Measurements from ENCODE around the gene BLVRB.

Gene BLVRB

DNA sequence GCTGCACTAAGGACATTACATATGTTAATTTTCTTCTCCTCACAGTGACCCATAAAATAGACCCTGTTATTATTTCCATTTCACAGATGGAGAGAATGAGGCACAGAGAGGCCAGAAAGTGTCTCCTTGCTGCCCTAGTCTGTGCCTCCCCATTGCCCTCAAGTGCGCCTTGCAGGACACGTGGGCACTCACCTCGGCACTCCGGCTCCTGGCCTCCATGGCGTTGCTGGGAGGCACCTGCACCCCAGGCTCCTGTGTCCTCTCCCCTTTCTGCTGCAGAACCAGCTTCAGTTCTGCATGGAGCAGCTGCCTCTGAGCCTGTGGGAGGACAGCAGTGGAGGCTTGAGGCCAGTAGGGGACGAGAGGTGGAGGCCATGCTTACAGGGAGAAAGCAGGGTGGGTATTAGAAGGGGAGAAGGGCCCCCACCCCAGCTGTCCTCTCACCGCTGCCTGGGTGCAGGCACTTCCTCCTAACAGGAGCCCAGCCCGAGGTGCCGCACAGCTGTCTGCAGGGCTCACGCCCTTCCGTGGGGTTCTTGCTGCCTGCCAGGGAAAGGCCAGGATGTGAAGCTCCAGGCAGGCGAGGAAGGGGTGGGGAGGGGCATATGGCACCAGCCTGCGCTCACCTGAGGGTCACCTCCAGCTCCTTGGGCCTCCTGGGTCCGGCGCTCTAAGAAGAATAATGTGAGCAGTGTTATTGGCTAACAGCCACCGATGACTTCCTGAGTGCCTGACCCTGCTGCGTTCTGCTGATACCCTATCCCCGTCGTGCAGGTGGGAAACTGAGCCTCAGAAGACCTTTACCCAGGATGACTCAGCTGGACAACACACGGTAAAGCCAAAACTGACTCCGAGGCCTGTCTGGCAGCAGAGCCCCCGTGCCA, 57.6 kb downstream of the BLVRB start:
- Histone ChIP-seq H3K27ac (ENCODE audit: low read depth, low read length, poor library complexity, severe bottlenecking) (peak overlapping the region; percentile 96), H3K27me3 (ENCODE audit: insufficient read depth, low read length) (no peaks in the 10 kb centered on the region), H4K20me1 (ENCODE audit: insufficient read depth, low read length) (no peaks in the 10 kb centered on the region), H3K4me2 (ENCODE audit: low read length) (peak overlapping the region; percentile 51), H3K4me1 (ENCODE audit: insufficient read depth, low read length, severe bottlenecking) (peaks cover 62% of the 10 kb centered on the region), H2AFZ (ENCODE audit: low read length) (no peak overlapping the region), H3K4me3 (ENCODE audit: low read depth, low read length, poor library complexity, severe bottlenecking) (peak overlapping the region; percentile 18), H3K9me3 (ENCODE audit: low read length) (no peaks in the 10 kb centered on the region), H3K9me2 (ENCODE audit: low read depth, low read length) (no peaks in the 10 kb centered on the region), H3K79me2 (ENCODE audit: insufficient read depth, low read length) (no peaks in the 10 kb centered on the region), H3K9ac (ENCODE audit: low read length) (peak overlapping the region; percentile 21; the same call in 1 of the 2 replicates), H3F3A (ENCODE audit: insufficient read depth, low read length) (no peaks in the 10 kb centered on the region), H3K36me3 (ENCODE audit: insufficient read depth, low read length) (no peaks in the 10 kb centered on the region)
- no peak for TF ChIP-seq EZH2 (IDR thresholded peaks at IDR 0.05; ENCODE audit: borderline replicate concordance, low read length)
- no peak for TF ChIP-seq CTCF (IDR thresholded peaks at IDR 0.05; ENCODE audit: low read length)

- Histone ChIP-seq H3K4me2 (ENCODE audit: low read length) (peak overlapping the region; percentile 93), H3K9ac (ENCODE audit: low read length) (peak overlapping the region; percentile 61), H2AFZ (ENCODE audit: low read length) (peak overlapping the region; percentile 96; the same call in 1 of the 2 replicates), H3K9me2 (ENCODE audit: low read depth, low read length) (no peaks in the 10 kb centered on the region), H3K27ac (ENCODE audit: low read depth, low read length, poor library complexity, severe bottlenecking) (peak overlapping the region; percentile 32), H3F3A (ENCODE audit: insufficient read depth, low read length) (no peaks in the 10 kb centered on the region), H3K4me3 (ENCODE audit: low read depth, low read length, poor library complexity, severe bottlenecking) (peak overlapping the region; percentile 63), H3K79me2 (ENCODE audit: insufficient read depth, low read length) (no peaks in the 10 kb centered on the region), H3K27me3 (ENCODE audit: insufficient read depth, low read length) (no peaks in the 10 kb centered on the region), H3K4me1 (ENCODE audit: insufficient read depth, low read length, severe bottlenecking) (peaks cover 19% of the 10 kb centered on the region), H4K20me1 (ENCODE audit: insufficient read depth, low read length) (no peaks in the 10 kb centered on the region), H3K36me3 (ENCODE audit: insufficient read depth, low read length) (no peaks in the 10 kb centered on the region), H3K9me3 (ENCODE audit: low read length) (no peaks in the 10 kb centered on the region)
- TF ChIP-seq EZH2 (IDR thresholded peaks at IDR 0.05; ENCODE audit: borderline replicate concordance, low read length), result no peak
- no peak for TF ChIP-seq CTCF (IDR thresholded peaks at IDR 0.05; ENCODE audit: low read length)
Observed at GRCh38 chr19:40403262-40403984, 62.1 kb downstream of the BLVRB start.

DNA sequence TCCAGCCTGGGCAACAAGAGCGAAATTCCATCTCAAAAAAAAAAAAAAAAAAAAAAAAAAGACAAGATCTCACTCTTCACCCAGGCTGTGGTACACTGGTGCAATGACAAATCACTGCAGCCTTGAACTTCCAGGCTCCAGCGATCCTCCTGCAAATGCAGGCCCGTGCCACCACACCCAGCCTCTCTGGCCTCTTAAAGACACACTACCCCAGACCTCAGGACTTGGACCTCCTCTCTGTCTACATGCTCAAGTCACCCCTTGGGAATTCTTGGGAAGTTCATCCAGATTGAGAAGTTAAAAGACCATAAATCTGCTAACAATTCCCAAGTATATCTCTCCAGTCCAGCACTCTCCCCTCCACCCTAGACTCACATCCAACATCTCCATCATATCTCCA, 65.0 kb downstream of the BLVRB start:
- H2AFZ ChIP-seq (ENCODE audit: low read length), result no peak overlapping the region
- H3K27me3 ChIP-seq (ENCODE audit: insufficient read depth, low read length), result peaks cover 3% of the 10 kb centered on the region
- no peak overlapping the region for H3K4me3 ChIP-seq (ENCODE audit: low read depth, low read length, poor library complexity, severe bottlenecking)
- no peak overlapping the region for H3K9ac ChIP-seq (ENCODE audit: low read length)
- H3K9me3 ChIP-seq (ENCODE audit: low read length), result no peaks in the 10 kb centered on the region
- TF ChIP-seq CTCF (IDR thresholded peaks at IDR 0.05; ENCODE audit: low read length) (no peak), EZH2 (IDR thresholded peaks at IDR 0.05; ENCODE audit: borderline replicate concordance, low read length) (no peak)
- H4K20me1 ChIP-seq (ENCODE audit: insufficient read depth, low read length), result no peaks in the 10 kb centered on the region
- H3K27ac ChIP-seq (ENCODE audit: low read depth, low read length, poor library complexity, severe bottlenecking), result no peak overlapping the region
- H3F3A ChIP-seq (ENCODE audit: insufficient read depth, low read length), result no peaks in the 10 kb centered on the region
- H3K9me2 ChIP-seq (ENCODE audit: low read depth, low read length), result no peaks in the 10 kb centered on the region
- no peak overlapping the region for H3K4me2 ChIP-seq (ENCODE audit: low read length)
- H3K79me2 ChIP-seq (ENCODE audit: insufficient read depth, low read length), result no peaks in the 10 kb centered on the region
- no peaks in the 10 kb centered on the region for H3K36me3 ChIP-seq (ENCODE audit: insufficient read depth, low read length)
- H3K4me1 ChIP-seq (ENCODE audit: insufficient read depth, low read length, severe bottlenecking), result peaks cover 9% of the 10 kb centered on the region

Measured in OCI-LY1 (cell line).